Body of pancreas (tissue), 4 donors: ENCODE data around the gene CPNE1. TPM values are rescaled to one million over a fixed set of nuclear protein-coding genes. Genes with fewer than 3 reads are reported as not detected.

Experiments
- ATAC-seq: fragments of 150-250 bp; one replicate; pipeline ENCODE4 v1.9.1; 2016
- DNase-seq, 4 donors: peaks; one replicate each; pipeline ENCODE4 v3.0.0-alpha.2; 2019
- H3K27ac ChIP-seq, 4 donors: fragments of 200-600 bp; sonication (generic); 1 replicate in 3 of 4; 2 replicates in 1 of 4; pipeline versions ENCODE4 v1.5.1 to v1.6.1; 2016 to 2019; ENCODE audit warnings: mild to moderate bottlenecking in 1 of 4, mixed read lengths in 1 of 4, moderate library complexity in 1 of 4
- H3K27me3 ChIP-seq, 2 donors: fragments of 200-600 bp; sonication (generic); one replicate each; pipeline ENCODE4 v1.6.0; 2016; ENCODE audit warnings: mild to moderate bottlenecking in 1 of 2
- H3K36me3 ChIP-seq, 2 donors: fragments of 200-600 bp; sonication (generic); replicated peaks in 1 of 2; 2 replicates each; pipeline ENCODE4 v1.5.1; 2016; ENCODE audit warnings: low read depth in 2 of 2; ENCODE audit not compliant: insufficient read depth in 1 of 2
- H3K4me1 ChIP-seq: fragments of 200-600 bp; sonication (generic); one replicate; pipeline ENCODE4 v1.6.0; 2016
- H3K4me3 ChIP-seq, 2 donors: fragments of 200-600 bp; sonication (generic); 1 replicate in 1 of 2; 2 replicates in 1 of 2; pipeline ENCODE4 v1.5.1; 2016 to 2019
- H3K9me3 ChIP-seq, 3 donors: fragments of 200-600 bp; sonication (generic); 1 replicate in 2 of 3; 2 replicates in 1 of 3; pipeline ENCODE4 v1.5.1; 2016
- POLR2A ChIP-seq, 3 donors: fragments of 450-650 bp; IDR thresholded peaks; one replicate each; pipeline ENCODE4 v1.6.1; 2016; ENCODE audit warnings: antibody characterized with exemption in 3 of 3, mild to moderate bottlenecking in 2 of 3
- WGBS, 2 donors: methylation state at CpG; one replicate each; pipeline ENCODE4 v1.1.5; 2017; 5-methylcytosine and 5-hydroxymethylcytosine counted together
- intact Hi-C: fragments of 100-400 bp; cut with DNase I; formaldehyde crosslinking; loops from one replicate; pipeline ENCODE4 v1.15.1; 2023
- total RNA-seq, 2 donors: library from RNA; depleted of rRNA; stranded (reverse); fragments of >200 nt; gene quantifications; one replicate each; pipeline ENCODE4 v1.1.0, GENCODE V29; 2016
- TF ChIP-seq, protein P1 (sequence below), 7 experiments: fragments of 450-650 bp in 4 of 7; fragments of 200-600 bp in 3 of 7; sonication (generic) in 3 of 7; IDR thresholded peaks; one replicate each; pipeline ENCODE4 v1.5.1; 2016 to 2019; ENCODE audit warnings: antibody characterized with exemption in 7 of 7

Gene CPNE1
- total RNA-seq, 2 donors from 2014 or later: 87.3 to 93.9 TPM

DNA sequence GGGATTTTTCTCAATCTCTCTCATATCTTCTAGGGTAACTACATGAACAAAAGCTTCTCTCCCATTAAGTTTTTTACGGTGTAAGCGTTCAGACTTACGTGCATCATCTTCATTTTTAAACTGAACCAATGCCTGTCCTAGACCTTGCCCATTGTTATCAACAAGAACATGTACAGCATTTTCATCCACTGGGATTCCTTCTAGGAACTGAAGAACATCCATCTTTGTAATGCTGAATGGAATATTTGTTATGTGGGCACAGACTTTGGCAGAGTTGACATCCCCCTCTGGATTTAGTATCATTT, 11.3 kb downstream of the CPNE1 start:
- DNase-seq (no peak), ATAC-seq (no peak)
- Histone ChIP-seq H3K4me3 (no peak overlapping the region), H3K36me3 (peaks cover 0 to 14% of the 10 kb centered on the region in 2 donors), H3K27me3 (no peaks in the 10 kb centered on the region), H3K4me1 (peaks cover 18% of the 10 kb centered on the region), H3K27ac (no peak overlapping the region), H3K9me3 (no peaks in the 10 kb centered on the region)
- intact Hi-C loops: no loop called here
- TF ChIP-seq, protein P1, sequence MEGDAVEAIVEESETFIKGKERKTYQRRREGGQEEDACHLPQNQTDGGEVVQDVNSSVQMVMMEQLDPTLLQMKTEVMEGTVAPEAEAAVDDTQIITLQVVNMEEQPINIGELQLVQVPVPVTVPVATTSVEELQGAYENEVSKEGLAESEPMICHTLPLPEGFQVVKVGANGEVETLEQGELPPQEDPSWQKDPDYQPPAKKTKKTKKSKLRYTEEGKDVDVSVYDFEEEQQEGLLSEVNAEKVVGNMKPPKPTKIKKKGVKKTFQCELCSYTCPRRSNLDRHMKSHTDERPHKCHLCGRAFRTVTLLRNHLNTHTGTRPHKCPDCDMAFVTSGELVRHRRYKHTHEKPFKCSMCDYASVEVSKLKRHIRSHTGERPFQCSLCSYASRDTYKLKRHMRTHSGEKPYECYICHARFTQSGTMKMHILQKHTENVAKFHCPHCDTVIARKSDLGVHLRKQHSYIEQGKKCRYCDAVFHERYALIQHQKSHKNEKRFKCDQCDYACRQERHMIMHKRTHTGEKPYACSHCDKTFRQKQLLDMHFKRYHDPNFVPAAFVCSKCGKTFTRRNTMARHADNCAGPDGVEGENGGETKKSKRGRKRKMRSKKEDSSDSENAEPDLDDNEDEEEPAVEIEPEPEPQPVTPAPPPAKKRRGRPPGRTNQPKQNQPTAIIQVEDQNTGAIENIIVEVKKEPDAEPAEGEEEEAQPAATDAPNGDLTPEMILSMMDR (IDR thresholded peaks at IDR 0.05): no peak
- TF ChIP-seq POLR2A (IDR thresholded peaks at IDR 0.05): no peak
- 99% methylated on average over 3 of the region's 3 CpGs for WGBS, 2 donors

DNA sequence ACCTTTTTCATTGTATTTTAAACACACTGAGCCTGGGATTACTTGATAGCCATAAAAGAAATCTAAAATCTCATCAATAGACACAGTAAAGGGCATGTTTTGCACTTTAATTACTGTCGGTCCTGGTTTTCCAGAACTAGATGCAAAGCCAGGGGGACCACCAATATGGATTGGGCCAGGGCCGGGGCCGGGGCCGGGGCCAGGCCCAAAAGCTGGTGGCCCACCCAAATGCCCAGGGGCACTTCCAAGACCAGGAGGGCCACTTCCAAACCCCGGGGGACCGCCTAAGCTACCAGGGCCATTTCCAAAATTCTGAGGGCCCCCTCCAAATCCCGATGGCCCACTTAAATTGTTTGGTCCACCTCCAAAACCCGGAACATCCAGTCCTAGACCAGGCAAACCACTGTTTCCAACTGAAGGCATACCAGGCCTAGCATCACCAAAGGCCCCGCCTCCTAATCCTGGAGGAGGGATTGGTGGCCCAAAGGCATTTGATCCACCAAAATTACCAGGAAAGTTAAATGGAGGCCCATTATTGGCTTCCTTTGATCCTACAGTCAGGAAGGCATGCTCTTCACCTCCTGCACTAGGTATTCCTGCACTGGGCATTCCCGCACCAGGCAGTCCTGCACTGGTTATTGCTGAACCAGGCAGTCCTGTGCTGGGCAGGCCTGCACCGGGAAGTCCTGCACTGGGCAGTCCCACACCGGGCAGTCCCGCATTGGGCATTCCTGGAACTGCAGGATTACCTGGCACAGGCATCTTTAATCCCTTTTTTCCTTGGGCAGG, 11.9 kb downstream of the CPNE1 start:
- TF ChIP-seq POLR2A (IDR thresholded peaks at IDR 0.05): no peak
- TF ChIP-seq, protein P1 (IDR thresholded peaks at IDR 0.05): no peak
- H3K4me1 ChIP-seq: peaks cover 14% of the 10 kb centered on the region
- H3K27ac ChIP-seq: no peak overlapping the region
- ATAC-seq (no peak), DNase-seq (no peak)
- no peak overlapping the region for H3K4me3 ChIP-seq
- H3K9me3 ChIP-seq: no peaks in the 10 kb centered on the region
- H3K36me3 ChIP-seq: peaks cover 0 to 14% of the 10 kb centered on the region in 2 donors
- intact Hi-C loops: no loop called here
- WGBS, 2 donors: 95% methylated on average over 8 to 13 of the region's 13 CpGs
- no peaks in the 10 kb centered on the region for H3K27me3 ChIP-seq

DNA sequence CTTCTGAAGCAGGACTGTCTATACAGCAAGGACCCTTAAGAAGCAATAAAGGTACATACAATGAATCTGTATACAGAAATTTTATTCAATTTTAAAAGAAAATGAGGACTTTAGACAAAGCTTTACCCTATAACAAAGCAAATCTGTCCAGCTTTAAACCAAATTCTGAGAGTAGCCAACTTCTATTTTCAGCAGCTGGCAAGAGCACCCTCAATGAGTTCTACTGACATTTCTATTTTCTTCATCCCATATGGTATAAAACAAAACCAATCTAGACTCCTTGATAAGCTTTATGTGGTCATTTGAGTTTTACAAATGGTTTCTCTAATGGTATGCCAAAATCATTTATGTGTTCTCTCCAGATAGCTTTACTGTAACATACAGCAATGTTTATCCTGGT, 12.7 kb downstream of the CPNE1 start:
- intact Hi-C loops: no loop called here
- Histone ChIP-seq H3K4me1 (peaks cover 6% of the 10 kb centered on the region), H3K4me3 (no peak overlapping the region), H3K27ac (no peak overlapping the region), H3K36me3 (peaks cover 0 to 14% of the 10 kb centered on the region in 2 donors), H3K9me3 (no peaks in the 10 kb centered on the region), H3K27me3 (no peaks in the 10 kb centered on the region)
- DNase-seq (no peak), ATAC-seq (no peak)
- TF ChIP-seq, protein P1 (IDR thresholded peaks at IDR 0.05): no peak
- TF ChIP-seq POLR2A (IDR thresholded peaks at IDR 0.05): no peak

DNA sequence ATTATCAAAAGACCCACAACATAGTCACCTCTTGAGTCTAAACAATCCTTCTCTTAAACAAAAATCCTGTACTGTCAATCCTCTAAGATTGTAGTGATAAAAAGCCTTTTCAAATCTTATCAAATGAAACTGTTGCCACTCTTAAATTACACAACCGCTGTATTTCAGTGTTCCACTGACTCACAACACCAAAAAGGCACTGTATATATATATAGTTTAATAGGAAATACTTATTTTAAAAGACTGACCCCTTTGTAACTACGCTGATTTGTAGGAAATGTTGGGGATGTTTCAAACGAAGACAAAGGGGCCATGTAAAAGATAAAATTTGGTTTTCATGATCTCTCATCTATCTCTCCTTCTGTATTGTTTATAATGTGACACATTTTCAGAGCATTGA, 14.1 kb downstream of the CPNE1 start:
- TF ChIP-seq, protein P1 (IDR thresholded peaks at IDR 0.05): no peak
- no peak for TF ChIP-seq POLR2A (IDR thresholded peaks at IDR 0.05)
- Histone ChIP-seq H3K27ac (no peak overlapping the region), H3K9me3 (no peaks in the 10 kb centered on the region), H3K36me3 (peaks cover 0 to 14% of the 10 kb centered on the region in 2 donors), H3K4me1 (peaks cover 5% of the 10 kb centered on the region), H3K4me3 (no peak overlapping the region), H3K27me3 (no peaks in the 10 kb centered on the region)
- intact Hi-C loops: no loop called here
- DNase-seq: no peak
- ATAC-seq: no peak
- WGBS, 2 donors: 61 to 72% methylated on average over 3 of the region's 3 CpGs

DNA sequence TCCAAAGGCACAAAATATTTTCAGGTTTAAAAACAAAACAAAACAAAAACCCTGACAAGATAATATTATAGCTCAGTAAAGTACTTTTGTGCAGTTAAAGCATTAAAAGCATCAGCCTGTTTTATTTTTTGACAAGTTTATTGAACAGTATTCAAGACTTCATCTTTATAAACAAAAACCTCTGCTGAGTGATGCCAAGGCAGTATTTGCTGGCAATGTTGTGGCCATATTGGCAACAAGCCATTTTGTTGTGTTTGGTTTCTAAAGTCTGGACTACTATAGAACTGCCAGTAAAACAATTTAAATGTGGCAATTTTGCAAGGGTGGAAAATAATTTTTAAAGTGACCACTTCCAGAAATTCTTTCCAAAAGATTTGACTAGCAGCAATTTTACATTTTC, 15.9 kb downstream of the CPNE1 start:
- peak in 2 of 4 donors; percentile 32 to 36 for DNase-seq
- ATAC-seq: no peak

More for the DNA sequence above, 15.9 kb downstream of the CPNE1 start:
- Histone ChIP-seq H3K27ac (no peak overlapping the region), H3K27me3 (no peaks in the 10 kb centered on the region), H3K4me1 (peaks cover 5% of the 10 kb centered on the region), H3K4me3 (no peak overlapping the region), H3K9me3 (no peaks in the 10 kb centered on the region), H3K36me3 (peaks cover 0 to 5% of the 10 kb centered on the region in 2 donors)
- intact Hi-C loops: no loop called here
- no peak for TF ChIP-seq POLR2A (IDR thresholded peaks at IDR 0.05)
- TF ChIP-seq, protein P1 (IDR thresholded peaks at IDR 0.05): no peak
